PC-3 (cell line): ENCODE data around the gene PPP1R1C. TPM values are rescaled to one million over a fixed set of nuclear protein-coding genes. Genes with fewer than 3 reads are reported as not detected.

Experiments
- ATAC-seq: fragments of 200-7000 bp; cut with Tn5 transposase; 2 replicates; pipeline ENCODE4 v1.9.1; 2020; ENCODE audit warnings: mild to moderate bottlenecking, moderate library complexity
- BruUV-seq: library from RNA; stranded (reverse); fragments of 400-500 nt; replicated peaks from 2 replicates; lab custom pipeline; 2021; lab: Mats Ljungman, UMichigan
- CTCF ChIA-PET: fragments of 300-600 bp; sonication (Branson Sonifier 250); formaldehyde crosslinking; loops from one replicate; lab custom pipeline; 2022; ENCODE audit warnings: antibody characterized with exemption; lab: Charles Lee
- POLR2A ChIA-PET: fragments of 300-600 bp; sonication (Branson Sonifier 250); formaldehyde crosslinking; loops from one replicate; lab custom pipeline; 2022; ENCODE audit warnings: antibody characterized with exemption; ENCODE audit not compliant: unreplicated experiment; lab: Charles Lee
- DNase-seq: peaks from one replicate; pipeline ENCODE4 v3.0.0-alpha.2; 2015
- H2AFZ ChIP-seq: fragments of 300-600 bp; sonication (generic); 2 replicates; pipeline ENCODE4 v1.6.0; 2016; ENCODE audit warnings: antibody characterized with exemption, low read length
- H3F3A ChIP-seq: fragments of 300-600 bp; sonication (generic); one replicate; pipeline ENCODE4 v1.6.0; 2017; ENCODE audit warnings: antibody characterized with exemption, low read length, control low read depth, mild to moderate bottlenecking; ENCODE audit not compliant: unreplicated experiment
- H3K27ac ChIP-seq: fragments of 300-600 bp; sonication (generic); 2 replicates; pipeline ENCODE4 v1.5.1; 2016; ENCODE audit warnings: mild to moderate bottlenecking, low read length
- H3K27me3 ChIP-seq: fragments of 300-600 bp; sonication (generic); 2 replicates; pipeline ENCODE4 v1.6.1; 2016; ENCODE audit warnings: low read length, mixed read lengths
- H3K36me3 ChIP-seq: fragments of 300-600 bp; sonication (generic); 2 replicates; pipeline ENCODE4 v1.6.1; 2016; ENCODE audit warnings: low read depth, mixed run types, low read length, mixed read lengths
- H3K4me1 ChIP-seq: fragments of 300-600 bp; sonication (generic); 2 replicates; pipeline ENCODE4 v1.5.1; 2016; ENCODE audit warnings: low read length; ENCODE audit not compliant: insufficient read depth
- H3K4me2 ChIP-seq: fragments of 300-600 bp; sonication (generic); 2 replicates; pipeline ENCODE4 v1.6.0; 2016; ENCODE audit warnings: low read length
- H3K4me3 ChIP-seq: fragments of 300-600 bp; sonication (generic); 2 replicates; pipeline ENCODE4 v1.5.1; 2016; ENCODE audit warnings: mild to moderate bottlenecking, low read length, mixed read lengths
- H3K79me2 ChIP-seq: fragments of 300-600 bp; sonication (generic); 2 replicates; pipeline ENCODE4 v1.6.1; 2017; ENCODE audit warnings: low read length, mixed read lengths
- H3K9ac ChIP-seq: fragments of 300-600 bp; sonication (generic); 2 replicates; pipeline ENCODE4 v1.6.0; 2016; ENCODE audit warnings: mild to moderate bottlenecking, low read length
- H3K9me2 ChIP-seq: fragments of 300-600 bp; sonication (generic); replicated peaks from 2 replicates; pipeline ENCODE4 v1.6.1; 2016; ENCODE audit warnings: mixed run types, low read length, mixed read lengths
- H3K9me3 ChIP-seq: fragments of 300-600 bp; sonication (generic); 2 replicates; pipeline ENCODE4 v1.6.1; 2016; ENCODE audit warnings: low read length, mixed read lengths
- H4K20me1 ChIP-seq: fragments of 300-600 bp; sonication (generic); 2 replicates; pipeline ENCODE4 v1.6.1; 2016; ENCODE audit warnings: low read length, mixed read lengths
- CTCF ChIP-seq: fragments of 300-600 bp; sonication (generic); conservative IDR thresholded peaks from 2 replicates; pipeline ENCODE4 v1.5.1; 2017; ENCODE audit warnings: antibody characterized with exemption, low read depth, mild to moderate bottlenecking, low read length
- EZH2 ChIP-seq: fragments of 300-600 bp; sonication (generic); IDR thresholded peaks from one replicate; pipeline ENCODE4 v1.6.1; 2017; ENCODE audit warnings: antibody characterized with exemption, mild to moderate bottlenecking, low read length; ENCODE audit not compliant: unreplicated experiment
- EZH2phosphoT487 ChIP-seq: fragments of 300-600 bp; sonication (generic); IDR thresholded peaks from 2 replicates; pipeline ENCODE4 v1.6.1; 2018; ENCODE audit warnings: mild to moderate bottlenecking, antibody characterized with exemption, low read length, borderline replicate concordance
- intact Hi-C: fragments of 100-400 bp; cut with micrococcal nuclease; formaldehyde crosslinking; loops from 2 replicates; pipeline ENCODE4 v1.9.0; 2023
- total RNA-seq: library from RNA; depleted of rRNA; stranded (reverse); fragments of >200 nt; gene quantifications from 2 replicates; pipeline ENCODE4 v1.2.3, GENCODE V29; 2014

PPP1R1C gene
- total RNA-seq, 1 experiment from 2014 or later = 1.4 TPM

- Histone ChIP-seq H3K27ac (no peak overlapping the region), H3K4me1 (peaks cover 11% of the 10 kb centered on the region), H3K9me3 (no peaks in the 10 kb centered on the region), H3K9ac (no peak overlapping the region), H3K36me3 (no peaks in the 10 kb centered on the region), H3F3A (no peaks in the 10 kb centered on the region), H3K9me2 (no peaks in the 10 kb centered on the region), H4K20me1 (no peaks in the 10 kb centered on the region), H3K4me2 (no peak overlapping the region), H2AFZ (no peak overlapping the region), H3K79me2 (no peaks in the 10 kb centered on the region), H3K27me3 (no peaks in the 10 kb centered on the region), H3K4me3 (no peak overlapping the region)
- ChIA-PET CTCF (interaction anchor here (1.1 kb wide), 1 partner anchor 418 kb away, joined by 4 read pairs; no protein-coding TSS in a partner anchor), POLR2A (interaction anchor here (0.5 kb wide), 1 partner anchor 348 kb away, joined by 3 read pairs; no protein-coding TSS in a partner anchor)
- intact Hi-C loops = loop anchor here (2.0 to 5.0 kb wide), 4 partner anchors 230 to 1028 kb away; no protein-coding TSS in a partner anchor
- no TSS peak for BruUV-seq
- DNase-seq (peak; percentile 29), ATAC-seq (peak; percentile 71)
- TF ChIP-seq EZH2phosphoT487 (no peak), CTCF (peak; percentile 54)
These were observed 147.0 kb downstream of the PPP1R1C start for GRCh38 chr2:182132605-182133004.

- H3K4me3 ChIP-seq = no peak overlapping the region
- H3K36me3 ChIP-seq = no peaks in the 10 kb centered on the region
- H3K4me1 ChIP-seq = peaks cover 11% of the 10 kb centered on the region
- no peaks in the 10 kb centered on the region for H4K20me1 ChIP-seq
- H3K9me2 ChIP-seq = no peaks in the 10 kb centered on the region
- peak; percentile 49 for DNase-seq
- BruUV-seq = no TSS peak
- peak; percentile 88 for ATAC-seq
- H3F3A ChIP-seq = no peaks in the 10 kb centered on the region
- ChIA-PET POLR2A (interaction anchor here (0.5 kb wide), 1 partner anchor 348 kb away, joined by 3 read pairs; no protein-coding TSS in a partner anchor), CTCF (interaction anchor here (0.7 to 1.1 kb wide), 2 partner anchors 56 to 418 kb away, joined by 4 read pairs; no protein-coding TSS in a partner anchor)
- 0 out of 2 replicates have a peak overlapping the region, but pooled peaks have one; percentile 2 for H3K4me2 ChIP-seq
- H2AFZ ChIP-seq = no peak overlapping the region
- H3K9ac ChIP-seq = no peak overlapping the region
- H3K27me3 ChIP-seq = no peaks in the 10 kb centered on the region
- no peak for TF ChIP-seq CTCF
- TF ChIP-seq EZH2 = no peak
- no peak for TF ChIP-seq EZH2phosphoT487
- intact Hi-C loops = loop anchor here (2.0 to 5.0 kb wide), 4 partner anchors 231 to 1029 kb away; no protein-coding TSS in a partner anchor
- H3K27ac ChIP-seq = no peak overlapping the region
- no peaks in the 10 kb centered on the region for H3K9me3 ChIP-seq
- no peaks in the 10 kb centered on the region for H3K79me2 ChIP-seq
These were observed 147.7 kb downstream of the PPP1R1C start for GRCh38 chr2:182133195-182133891.

- ATAC-seq (no peak), DNase-seq (no peak)
- BruUV-seq = no TSS peak
- Histone ChIP-seq H3K9me2 (no peaks in the 10 kb centered on the region), H3F3A (no peaks in the 10 kb centered on the region), H3K9me3 (no peaks in the 10 kb centered on the region), H3K36me3 (no peaks in the 10 kb centered on the region), H3K9ac (no peak overlapping the region), H3K27me3 (no peaks in the 10 kb centered on the region), H3K4me2 (no peak overlapping the region), H3K79me2 (no peaks in the 10 kb centered on the region), H4K20me1 (no peaks in the 10 kb centered on the region), H3K4me1 (peaks cover 11% of the 10 kb centered on the region), H3K27ac (no peak overlapping the region), H2AFZ (no peak overlapping the region), H3K4me3 (no peak overlapping the region)
- intact Hi-C loops = loop anchor here (5.0 kb wide), 1 partner anchor 232 kb away; no protein-coding TSS in a partner anchor
- CTCF ChIA-PET = no interaction called here
- POLR2A ChIA-PET = no interaction called here
- TF ChIP-seq CTCF = no peak
- TF ChIP-seq EZH2 = no peak
These were observed 148.5 kb downstream of the PPP1R1C start for GRCh38 chr2:182134201-182134600.
